A549 (cell line): ENCODE results near the gene MOXD1.
A peak's percentile ranks its signal among the peaks of the same experiment; 100 is the strongest.

ENCODE experiments used
- CEBPB ChIP-seq, 2 experiments: fragments of >200 bp in 1 of 2; sonication (Bioruptor Twin) in 1 of 2; formaldehyde crosslinking in 1 of 2; IDR thresholded peaks; 2 replicates each; pipeline ENCODE4 v1.6.1; 2012 to 2016
- NR3C1 ChIP-seq: fragments of >200 bp; sonication (Bioruptor Twin); formaldehyde crosslinking; IDR thresholded peaks from 3 replicates; pipeline ENCODE4 v1.6.1; 2017
- SMC3 ChIP-seq: fragments of >200 bp; sonication (Bioruptor Twin); formaldehyde crosslinking; IDR thresholded peaks from 3 replicates; pipeline ENCODE4 v1.6.1; 2018; ENCODE audit warnings: inconsistent platforms
- TF ChIP-seq, protein P1 (sequence below): fragments of >200 bp; sonication (Bioruptor Twin); formaldehyde crosslinking; IDR thresholded peaks from 3 replicates; pipeline ENCODE4 v1.5.1; 2016

DNA sequence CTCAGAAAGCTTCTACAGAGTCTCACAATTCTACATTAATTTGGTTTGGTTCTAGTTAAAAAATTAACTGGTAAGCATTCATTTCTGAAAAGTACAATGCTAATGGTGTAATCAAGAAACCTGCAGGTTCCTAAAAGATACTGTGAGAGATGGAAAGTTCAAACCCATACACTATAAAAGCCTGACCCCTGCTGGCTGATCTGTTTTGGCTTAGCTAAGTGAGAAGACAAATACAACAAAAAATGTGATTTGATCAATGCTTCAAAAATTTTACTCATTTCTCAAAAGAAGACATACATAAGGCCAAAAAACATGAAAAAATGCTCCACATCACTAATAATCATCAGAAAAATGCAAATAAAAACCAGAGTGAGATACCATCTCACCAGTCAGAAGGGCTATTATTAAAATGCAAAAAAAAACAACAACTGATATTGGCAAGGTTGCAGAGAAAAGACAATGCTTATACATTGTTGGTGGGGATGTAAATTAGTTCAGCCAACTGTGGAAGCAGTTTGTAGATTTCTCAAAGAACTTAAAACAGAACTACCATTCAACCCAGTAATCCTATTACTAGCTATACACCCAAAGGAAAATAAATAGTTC lies 102.8 kb downstream of the MOXD1 start:
- no peak for TF ChIP-seq CEBPB (IDR thresholded peaks at IDR 0.05)
- TF ChIP-seq, protein P1, sequence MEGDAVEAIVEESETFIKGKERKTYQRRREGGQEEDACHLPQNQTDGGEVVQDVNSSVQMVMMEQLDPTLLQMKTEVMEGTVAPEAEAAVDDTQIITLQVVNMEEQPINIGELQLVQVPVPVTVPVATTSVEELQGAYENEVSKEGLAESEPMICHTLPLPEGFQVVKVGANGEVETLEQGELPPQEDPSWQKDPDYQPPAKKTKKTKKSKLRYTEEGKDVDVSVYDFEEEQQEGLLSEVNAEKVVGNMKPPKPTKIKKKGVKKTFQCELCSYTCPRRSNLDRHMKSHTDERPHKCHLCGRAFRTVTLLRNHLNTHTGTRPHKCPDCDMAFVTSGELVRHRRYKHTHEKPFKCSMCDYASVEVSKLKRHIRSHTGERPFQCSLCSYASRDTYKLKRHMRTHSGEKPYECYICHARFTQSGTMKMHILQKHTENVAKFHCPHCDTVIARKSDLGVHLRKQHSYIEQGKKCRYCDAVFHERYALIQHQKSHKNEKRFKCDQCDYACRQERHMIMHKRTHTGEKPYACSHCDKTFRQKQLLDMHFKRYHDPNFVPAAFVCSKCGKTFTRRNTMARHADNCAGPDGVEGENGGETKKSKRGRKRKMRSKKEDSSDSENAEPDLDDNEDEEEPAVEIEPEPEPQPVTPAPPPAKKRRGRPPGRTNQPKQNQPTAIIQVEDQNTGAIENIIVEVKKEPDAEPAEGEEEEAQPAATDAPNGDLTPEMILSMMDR, result peak; percentile 61
- TF ChIP-seq NR3C1, result no peak
- peak; percentile 63 for TF ChIP-seq SMC3
